Activated CD8-positive, alpha-beta T cell treated with anti-CD3 and anti-CD28 coated beads for 36 hours (primary cell): ENCODE results near the gene PDZD7. TPM values are rescaled to one million over a fixed set of nuclear protein-coding genes. Genes with fewer than 3 reads are reported as not detected.

Experiments
- ATAC-seq: fragments of 200-7000 bp; cut with Tn5 transposase; one replicate; pipeline ENCODE4 v1.10.0; 2021; ENCODE audit warnings: mild to moderate bottlenecking, moderate library complexity
- CTCF ChIA-PET: fragments of 350-600 bp; sonication (Branson Sonifier 250); formaldehyde crosslinking; loops from one replicate; lab custom pipeline; 2021; ENCODE audit warnings: antibody characterized with exemption; lab: Charles Lee
- POLR2A ChIA-PET: fragments of 350-600 bp; sonication (Branson Sonifier 250); formaldehyde crosslinking; loops from one replicate; lab custom pipeline; 2021; ENCODE audit warnings: antibody characterized with exemption; lab: Charles Lee
- DNase-seq: peaks from one replicate; pipeline ENCODE4 v3.0.0-alpha.2; 2020
- H3K27ac Mint-ChIP-seq: one replicate; pipeline ENCODE4 v1.8.0; 2021; ENCODE audit warnings: mild to moderate bottlenecking, mixed read lengths
- H3K27me3 Mint-ChIP-seq: one replicate; pipeline ENCODE4 v1.8.0; 2021; ENCODE audit warnings: mixed read lengths
- H3K36me3 Mint-ChIP-seq: one replicate; pipeline ENCODE4 v1.8.0; 2021; ENCODE audit warnings: low read depth, mixed read lengths
- H3K4me1 Mint-ChIP-seq: one replicate; pipeline ENCODE4 v1.8.0; 2021; ENCODE audit warnings: low read depth, mixed read lengths
- H3K4me3 Mint-ChIP-seq: one replicate; pipeline ENCODE4 v1.8.0; 2021; ENCODE audit warnings: mild to moderate bottlenecking, moderate library complexity, mixed read lengths
- H3K9me3 Mint-ChIP-seq: one replicate; pipeline ENCODE4 v1.8.0; 2021; ENCODE audit warnings: mixed read lengths
- intact Hi-C: fragments of 100-400 bp; cut with micrococcal nuclease; formaldehyde crosslinking; loops from one replicate; pipeline ENCODE4 v1.10.0; 2022
- total RNA-seq, 2 experiments: library from RNA; stranded (reverse); gene quantifications; one replicate each; pipeline ENCODE4 v1.2.3, GENCODE V29; 2021
- TF ChIP-seq, protein P1 (sequence below): fragments of 200-600 bp; IDR thresholded peaks from one replicate; pipeline ENCODE4 v1.8.0; 2022; ENCODE audit warnings: antibody characterized with exemption, mild to moderate bottlenecking

The PDZD7 gene
- total RNA-seq, 2 experiments from 2014 or later: 0.25 to 0.65 TPM

DNA sequence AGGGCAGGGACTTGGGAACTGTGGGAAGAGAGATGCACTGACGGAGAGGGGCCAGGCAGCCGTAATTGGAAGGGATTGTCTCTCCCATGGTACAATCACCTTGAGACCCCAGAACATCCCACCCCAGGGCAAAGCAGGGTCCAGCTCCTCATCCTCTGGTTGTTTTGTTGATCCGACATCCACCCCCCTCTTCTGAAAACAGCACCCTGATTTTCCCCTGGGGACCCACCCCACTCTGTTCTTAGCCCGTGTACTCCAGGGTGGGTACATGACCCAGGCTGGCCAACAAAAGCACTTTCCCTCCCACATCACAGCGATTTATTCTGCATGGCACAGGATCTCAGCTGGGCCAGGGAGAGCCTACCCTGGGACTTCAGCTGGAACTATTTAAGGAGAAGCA is 14.1 kb downstream of the PDZD7 start:
- intact Hi-C loops: no loop called here
- ATAC-seq (no peak), DNase-seq (no peak)
- no peak overlapping the region for H3K27ac Mint-ChIP-seq
- TF ChIP-seq, protein P1, sequence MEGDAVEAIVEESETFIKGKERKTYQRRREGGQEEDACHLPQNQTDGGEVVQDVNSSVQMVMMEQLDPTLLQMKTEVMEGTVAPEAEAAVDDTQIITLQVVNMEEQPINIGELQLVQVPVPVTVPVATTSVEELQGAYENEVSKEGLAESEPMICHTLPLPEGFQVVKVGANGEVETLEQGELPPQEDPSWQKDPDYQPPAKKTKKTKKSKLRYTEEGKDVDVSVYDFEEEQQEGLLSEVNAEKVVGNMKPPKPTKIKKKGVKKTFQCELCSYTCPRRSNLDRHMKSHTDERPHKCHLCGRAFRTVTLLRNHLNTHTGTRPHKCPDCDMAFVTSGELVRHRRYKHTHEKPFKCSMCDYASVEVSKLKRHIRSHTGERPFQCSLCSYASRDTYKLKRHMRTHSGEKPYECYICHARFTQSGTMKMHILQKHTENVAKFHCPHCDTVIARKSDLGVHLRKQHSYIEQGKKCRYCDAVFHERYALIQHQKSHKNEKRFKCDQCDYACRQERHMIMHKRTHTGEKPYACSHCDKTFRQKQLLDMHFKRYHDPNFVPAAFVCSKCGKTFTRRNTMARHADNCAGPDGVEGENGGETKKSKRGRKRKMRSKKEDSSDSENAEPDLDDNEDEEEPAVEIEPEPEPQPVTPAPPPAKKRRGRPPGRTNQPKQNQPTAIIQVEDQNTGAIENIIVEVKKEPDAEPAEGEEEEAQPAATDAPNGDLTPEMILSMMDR: no peak
- CTCF ChIA-PET: interaction anchor here (0.9 to 7.3 kb wide), 10 partner anchors 11 to 274 kb away, joined by 3 to 178 read pairs (median 34); partner anchors contain the start of genes KAZALD1, LZTS2, PDZD7 and SEMA4G
- no peak overlapping the region for H3K4me3 Mint-ChIP-seq
- H3K9me3 Mint-ChIP-seq: no peaks in the 10 kb centered on the region
- H3K36me3 Mint-ChIP-seq: no peaks in the 10 kb centered on the region
- peaks cover 39% of the 10 kb centered on the region for H3K27me3 Mint-ChIP-seq
- H3K4me1 Mint-ChIP-seq: peaks cover 31% of the 10 kb centered on the region
- POLR2A ChIA-PET: interaction anchor here (0.6 kb wide), 1 partner anchor 24 kb away, joined by 3 read pairs; no protein-coding TSS in a partner anchor

DNA sequence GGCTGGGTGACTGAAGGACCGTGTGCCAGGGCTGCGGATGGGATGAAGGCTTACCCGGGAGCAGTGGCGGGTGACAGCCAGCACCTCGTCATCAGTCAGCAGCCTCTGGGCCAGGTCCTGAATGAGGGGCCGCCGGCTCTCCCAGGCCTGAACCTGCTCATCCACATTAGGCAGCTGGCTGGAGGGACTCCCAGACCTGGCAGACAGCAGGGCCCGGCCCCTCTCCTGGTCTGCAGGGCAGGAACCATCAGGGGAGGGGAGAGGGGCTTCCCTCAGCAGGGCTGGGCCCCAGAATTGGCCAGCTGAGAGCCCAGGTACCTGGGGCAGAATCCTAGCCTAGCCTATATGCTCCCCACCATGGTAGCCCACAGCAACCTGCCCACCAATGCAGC is 15.4 kb downstream of the PDZD7 start:
- ATAC-seq: no peak
- Mint-ChIP-seq H3K4me1 (peaks cover 31% of the 10 kb centered on the region), H3K27ac (no peak overlapping the region), H3K4me3 (no peak overlapping the region), H3K9me3 (no peaks in the 10 kb centered on the region), H3K36me3 (no peaks in the 10 kb centered on the region), H3K27me3 (peaks cover 33% of the 10 kb centered on the region)
- TF ChIP-seq, protein P1: no peak
- ChIA-PET POLR2A (interaction anchor here (2.0 kb wide), 1 partner anchor 16 kb away, joined by 9 read pairs; the partner anchor contains the start of genes PDZD7 and SFXN3), CTCF (interaction anchor here (1.0 to 7.3 kb wide), 12 partner anchors 12 to 452 kb away, joined by 3 to 178 read pairs (median 12); partner anchors contain the start of genes LZTS2, PDZD7, SEMA4G and SFXN3)
- no peak for DNase-seq
- intact Hi-C loops: no loop called here

DNA sequence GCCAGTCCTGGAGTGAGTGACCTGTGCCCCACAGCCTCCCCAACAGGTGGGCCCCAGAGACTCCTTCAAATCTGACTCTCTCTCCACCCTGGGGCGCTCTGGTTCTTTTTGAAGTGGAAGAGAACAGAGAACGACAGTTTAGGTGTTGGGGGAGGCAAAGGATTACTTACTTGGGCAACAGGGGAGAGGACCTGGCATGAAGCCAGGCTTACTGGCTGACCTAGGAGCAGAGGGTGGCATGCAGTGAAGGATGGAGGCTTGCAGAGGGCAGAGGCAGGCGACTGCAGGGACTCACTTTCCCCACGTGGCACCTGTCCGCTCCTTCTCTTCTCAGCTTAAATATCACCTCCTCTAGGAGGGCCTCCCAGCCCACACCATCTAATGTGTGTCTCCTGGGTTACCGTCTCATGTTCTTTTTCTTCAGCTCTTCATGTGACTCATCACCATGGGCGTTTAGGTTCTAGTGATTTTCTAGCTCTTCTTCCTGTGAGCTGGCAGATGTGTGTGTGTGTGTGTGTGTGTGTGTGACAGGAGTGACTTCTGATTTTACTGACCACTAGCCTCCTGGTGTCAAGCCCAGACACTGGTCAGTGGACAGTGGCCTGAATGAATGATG is 15.9 kb downstream of the PDZD7 start:
- Mint-ChIP-seq H3K9me3 (no peaks in the 10 kb centered on the region), H3K4me3 (no peak overlapping the region), H3K36me3 (no peaks in the 10 kb centered on the region), H3K27me3 (peaks cover 33% of the 10 kb centered on the region), H3K4me1 (peaks cover 31% of the 10 kb centered on the region), H3K27ac (no peak overlapping the region)
- intact Hi-C loops: no loop called here
- ChIA-PET CTCF (interaction anchor here (0.7 to 7.3 kb wide), 31 partner anchors 13 to 453 kb away, joined by 3 to 178 read pairs (median 5); partner anchors contain the start of genes LZTS2, MRPL43, PDZD7 and SEMA4G), POLR2A (interaction anchor here (0.9 to 2.0 kb wide), 2 partner anchors 16 to 18 kb away, joined by 4 to 9 read pairs; partner anchors contain the start of genes PDZD7 and SFXN3)
- TF ChIP-seq, protein P1: no peak
- ATAC-seq: no peak
- DNase-seq: peak; percentile 44

DNA sequence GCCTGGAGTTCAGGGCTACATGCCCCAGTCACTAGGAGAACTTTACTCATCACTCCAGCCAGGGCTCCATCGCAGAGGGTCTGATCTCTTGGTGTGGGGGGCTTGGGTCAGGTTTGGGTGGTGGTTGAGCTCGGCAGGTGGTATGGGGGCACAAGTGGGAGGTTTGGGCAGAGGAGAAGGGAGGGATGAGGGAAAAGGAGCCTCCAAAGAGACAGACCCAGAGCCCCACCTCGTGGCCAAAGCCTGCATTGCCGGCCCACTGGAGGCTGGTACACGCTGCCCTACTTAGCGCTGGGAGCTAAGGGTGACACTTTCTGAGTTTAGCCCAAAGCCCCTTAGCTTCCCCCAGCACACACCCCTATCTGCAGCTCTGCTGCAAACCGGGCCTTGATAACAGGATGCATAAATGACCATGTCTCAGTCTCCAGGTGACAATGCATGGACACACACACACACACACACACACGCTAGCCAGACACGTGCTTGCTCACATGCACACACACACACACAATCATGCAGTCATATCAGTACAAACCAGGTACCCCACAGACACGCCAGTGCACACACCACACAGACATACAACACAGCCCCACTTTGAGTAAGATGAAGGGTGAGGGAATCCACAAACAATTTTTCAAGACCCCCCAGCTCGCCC is 16.6 kb downstream of the PDZD7 start:
- TF ChIP-seq, protein P1: peak; percentile 63
- ChIA-PET POLR2A (interaction anchor here (0.6 to 2.0 kb wide), 4 partner anchors 16 to 49 kb away, joined by 3 to 9 read pairs (median 4); partner anchors contain the start of genes PDZD7 and SFXN3), CTCF (interaction anchor here (0.6 to 7.3 kb wide), 29 partner anchors 13 to 453 kb away, joined by 3 to 178 read pairs (median 6); partner anchors contain the start of genes LZTS2, MRPL43, PDZD7 and SEMA4G)
- H3K9me3 Mint-ChIP-seq: no peaks in the 10 kb centered on the region
- H3K27me3 Mint-ChIP-seq: peaks cover 28% of the 10 kb centered on the region
- no peak overlapping the region for H3K27ac Mint-ChIP-seq
- no peaks in the 10 kb centered on the region for H3K36me3 Mint-ChIP-seq
- H3K4me3 Mint-ChIP-seq: no peak overlapping the region
- intact Hi-C loops: no loop called here
- peak; percentile 48 for ATAC-seq
- peak; percentile 88 for DNase-seq
- peaks cover 29% of the 10 kb centered on the region for H3K4me1 Mint-ChIP-seq
